ENCODE measurements around the gene GALNT7.
"Not testable (repeated sequence)": the region's sequence is repeated elsewhere in the genome, so short reads cannot be mapped to it uniquely, and the experiment has no call there.

Gene GALNT7

GRCh38 chr4:173192375-173193162 lies 24.0 kb downstream of the GALNT7 start:
- DNase-seq (ENCODE audit: low read depth in 2 of 3, low spot score in 2 of 3): no peak

DNA sequence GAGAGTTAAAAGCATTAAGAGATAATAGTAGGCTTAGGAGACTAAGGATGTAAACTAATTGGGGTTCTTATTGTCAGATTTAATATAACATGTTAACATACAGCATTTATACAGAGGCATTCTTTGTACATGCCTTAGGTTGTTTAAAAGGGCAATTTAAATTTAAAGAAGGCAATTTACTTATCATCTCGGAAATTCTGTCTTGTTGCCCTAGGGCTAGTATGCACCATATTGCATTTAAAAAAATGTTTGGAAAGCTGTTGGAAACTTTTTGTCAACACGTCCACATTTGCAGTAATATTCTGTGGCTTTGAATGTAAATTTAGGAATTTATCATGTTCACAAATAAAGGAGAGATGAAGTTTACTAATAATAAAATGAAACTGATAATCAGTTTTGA lies 25.5 kb downstream of the GALNT7 start:
- no peak for DNase-seq (ENCODE audit: low read depth in 2 of 3, low spot score in 2 of 3)

- no peak for DNase-seq (ENCODE audit: low read depth in 2 of 3, low spot score in 2 of 3)
Observed at GRCh38 chr4:173195109-173195508, 26.5 kb downstream of the GALNT7 start.

- no peak for DNase-seq (ENCODE audit: low read depth in 2 of 3, low spot score in 2 of 3)
Observed at GRCh38 chr4:173199553-173199952, 30.9 kb downstream of the GALNT7 start.

DNA sequence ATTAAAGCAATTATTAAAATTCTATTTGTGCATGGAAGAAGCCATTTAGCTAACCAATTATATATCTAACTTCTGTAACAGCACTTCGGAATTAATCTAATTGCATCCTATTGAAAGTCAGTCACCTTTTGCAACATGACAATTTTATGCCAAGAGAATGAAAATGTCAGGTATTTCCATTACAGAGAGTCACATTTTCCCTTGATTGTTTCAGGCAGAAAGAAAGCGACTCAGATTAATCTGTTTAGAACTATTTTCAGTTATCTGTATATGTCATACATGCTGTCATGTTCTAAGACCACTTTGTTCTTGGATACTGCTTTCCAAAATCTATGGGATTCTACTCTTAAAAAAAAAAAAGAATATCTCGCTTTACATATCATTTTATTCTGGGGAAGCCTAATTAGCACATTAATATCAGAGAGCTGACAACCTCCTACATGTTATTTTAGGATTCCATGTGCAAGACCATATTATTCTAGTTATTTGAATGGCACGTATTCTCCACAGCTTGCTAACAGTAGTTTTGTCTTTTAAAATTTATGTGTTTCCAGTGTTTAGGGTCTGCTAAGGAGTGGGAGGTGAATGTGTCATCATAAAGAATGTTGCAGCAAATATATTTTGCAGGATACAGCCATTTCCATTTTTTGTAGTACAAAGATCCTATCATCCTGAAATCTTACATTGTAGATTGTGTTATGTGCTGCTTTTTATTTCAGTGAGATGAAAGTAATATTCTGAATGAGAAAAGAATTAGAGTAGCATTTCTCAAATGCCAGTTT lies 31.7 kb downstream of the GALNT7 start:
- no peak for DNase-seq (ENCODE audit: low read depth in 2 of 3, low spot score in 2 of 3)

DNA sequence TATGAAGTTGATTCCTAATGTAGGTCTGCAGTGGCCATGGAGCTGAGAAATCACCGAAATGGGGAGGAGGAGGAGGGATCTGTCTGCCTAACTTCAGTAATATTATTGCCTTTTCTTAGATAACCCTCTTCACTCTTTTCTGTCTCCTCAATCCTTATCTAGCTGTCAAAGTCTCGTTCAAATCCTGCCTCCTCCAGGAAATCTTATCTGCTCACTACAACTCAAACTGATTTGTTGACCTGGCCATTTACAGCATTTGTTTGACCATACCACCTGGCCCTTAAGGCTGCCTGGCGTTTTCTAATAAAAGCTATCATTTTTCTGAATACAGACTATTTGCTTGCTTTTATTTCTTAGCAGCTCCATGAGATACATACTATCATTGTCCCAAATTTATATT lies 33.8 kb downstream of the GALNT7 start:
- no peak for DNase-seq (ENCODE audit: low read depth in 2 of 3, low spot score in 2 of 3)

DNA sequence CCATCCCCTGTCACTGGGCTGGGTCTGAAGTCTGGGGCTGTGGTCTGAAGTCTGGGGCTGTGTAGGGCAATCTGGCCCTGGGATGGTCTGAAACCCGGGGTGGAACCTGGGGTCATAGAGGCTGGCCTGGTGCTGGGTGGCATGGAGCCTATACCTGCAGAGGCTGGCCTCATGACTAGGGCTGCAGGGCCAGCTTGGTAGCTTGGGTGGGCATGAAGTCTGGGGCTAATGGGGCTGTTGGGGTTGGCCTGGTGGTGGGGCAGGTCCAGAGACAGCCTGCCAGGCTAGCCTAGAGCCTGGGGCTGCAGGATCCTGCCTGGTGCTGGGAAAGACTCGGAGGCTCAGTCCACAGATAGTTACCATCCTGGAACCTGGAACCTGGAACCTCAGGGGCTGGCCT lies 37.0 kb downstream of the GALNT7 start:
- no peak for DNase-seq (ENCODE audit: low read depth in 2 of 3, low spot score in 2 of 3)

DNA sequence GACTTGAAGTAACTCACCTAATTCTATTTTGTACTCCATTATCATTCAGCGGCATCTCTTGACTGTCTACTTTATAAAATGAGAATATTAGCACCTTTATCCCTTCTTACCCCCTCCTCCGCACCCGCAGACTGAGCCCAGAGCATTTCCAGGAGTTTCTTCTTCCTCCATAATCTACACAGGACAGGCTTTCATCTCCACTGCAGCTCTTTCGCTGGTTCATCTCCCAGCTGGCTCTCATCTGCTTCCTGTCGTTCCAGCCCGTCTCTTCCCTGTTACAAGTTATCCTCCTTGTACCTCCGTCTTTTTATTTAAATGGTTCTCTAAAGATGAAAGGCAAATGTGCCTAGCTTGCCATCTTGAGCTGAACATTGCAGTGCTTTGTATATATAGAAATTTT lies 39.8 kb downstream of the GALNT7 start:
- DNase-seq (ENCODE audit: low read depth in 2 of 3, low spot score in 2 of 3): no peak

DNA sequence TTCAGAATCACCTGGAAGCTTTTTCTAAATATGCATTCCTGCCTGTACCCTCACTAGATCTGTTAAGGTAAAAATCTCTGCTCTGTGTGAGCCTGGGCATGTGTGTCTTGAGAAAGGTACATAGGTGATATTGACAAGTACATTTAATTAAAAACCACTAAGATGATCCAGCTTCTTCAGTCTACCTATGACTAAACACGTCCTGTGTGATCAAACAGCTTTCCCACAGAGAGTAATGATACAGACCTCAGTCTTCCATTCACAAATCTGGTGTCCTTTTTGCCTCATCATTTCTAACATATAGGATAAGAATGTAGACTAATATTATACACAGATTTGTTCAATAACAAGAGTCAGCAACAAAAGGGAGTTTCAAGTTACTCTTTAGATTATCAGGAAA lies 42.6 kb downstream of the GALNT7 start:
- no peak for DNase-seq (ENCODE audit: low read depth in 2 of 3, low spot score in 2 of 3)

DNA sequence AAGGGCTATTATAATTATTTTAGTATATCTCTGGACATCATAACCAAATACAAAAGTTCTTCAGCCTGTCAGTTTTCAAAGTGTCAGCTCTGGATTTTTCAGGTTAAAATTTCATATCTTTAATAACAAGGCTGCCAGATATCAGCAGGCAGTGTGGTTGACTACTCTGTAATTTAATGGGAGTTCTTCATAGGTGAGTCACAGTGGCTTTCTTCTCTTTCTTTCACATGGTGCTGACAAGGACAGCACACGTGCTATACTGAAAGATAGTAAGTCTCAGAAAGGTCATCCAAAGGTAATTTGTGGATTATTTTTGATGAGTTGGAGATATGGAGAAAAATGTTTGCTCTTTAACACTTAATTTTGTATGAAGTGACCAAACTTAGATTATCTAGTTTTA lies 43.2 kb downstream of the GALNT7 start:
- DNase-seq (ENCODE audit: low read depth in 2 of 3, low spot score in 2 of 3): no peak

- DNase-seq (ENCODE audit: low read depth in 2 of 3, low spot score in 2 of 3): no peak
Observed at GRCh38 chr4:173212379-173212778, 43.8 kb downstream of the GALNT7 start.

DNA sequence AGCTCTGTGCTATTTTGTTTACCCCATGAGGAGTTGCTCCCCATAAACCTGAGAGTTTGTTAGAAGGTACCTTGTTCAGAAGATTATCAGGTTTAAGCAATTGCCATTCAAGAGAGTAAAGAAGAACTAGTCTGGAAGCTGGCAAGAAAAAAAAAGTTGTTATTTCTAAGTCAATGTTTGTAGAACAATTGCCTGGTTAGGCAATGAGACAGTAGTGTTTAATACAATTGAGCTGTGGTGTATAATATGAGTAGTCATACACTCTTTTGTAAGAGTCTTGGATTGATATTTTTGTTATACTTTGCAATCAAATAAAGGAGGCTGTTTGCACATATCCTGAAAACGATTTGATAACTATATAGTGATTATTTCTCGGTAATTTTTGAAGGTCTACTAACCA lies 44.7 kb downstream of the GALNT7 start:
- no peak for DNase-seq (ENCODE audit: low read depth in 2 of 3, low spot score in 2 of 3)

- no peak for DNase-seq (ENCODE audit: low read depth in 2 of 3, low spot score in 2 of 3)
Observed at GRCh38 chr4:173214231-173214630, 45.6 kb downstream of the GALNT7 start.

DNA sequence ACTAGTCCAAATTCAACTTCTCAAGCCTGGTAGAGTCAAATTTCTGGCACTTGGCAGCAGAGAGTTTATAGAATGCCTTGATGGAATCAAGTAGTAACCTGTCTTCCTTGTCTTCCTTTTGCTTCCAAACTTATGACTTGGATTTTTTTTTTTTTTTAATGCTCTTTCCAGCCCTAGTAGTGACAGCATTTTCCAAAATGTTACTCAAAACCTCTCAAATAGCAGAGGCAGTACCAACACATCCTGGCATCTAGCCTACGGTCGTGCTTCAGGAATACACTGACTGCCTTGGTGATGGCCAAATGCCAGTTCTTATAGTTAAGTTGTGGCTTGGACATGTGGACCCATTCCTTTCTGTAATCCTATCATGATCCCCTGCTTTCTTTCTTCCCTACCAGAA lies 46.0 kb downstream of the GALNT7 start:
- no peak for DNase-seq (ENCODE audit: low read depth in 2 of 3, low spot score in 2 of 3)

DNA sequence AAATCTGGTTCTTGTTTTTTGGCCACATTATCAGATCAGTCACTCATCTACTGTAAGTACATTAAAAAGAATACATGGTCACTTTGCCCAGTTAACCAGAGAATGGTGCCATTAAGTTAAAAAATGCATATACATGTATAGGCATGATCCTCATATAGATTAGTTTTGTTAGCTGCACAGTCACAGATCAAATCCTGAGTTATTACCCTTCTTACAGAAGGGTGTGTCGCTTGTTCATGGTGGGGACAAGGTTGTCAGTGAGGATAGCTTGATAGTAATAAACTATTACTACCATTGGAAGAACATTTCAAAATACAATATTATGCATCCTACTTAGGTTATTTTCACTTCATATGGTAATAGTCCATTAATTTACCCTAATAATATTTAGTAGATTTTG lies 48.5 kb downstream of the GALNT7 start:
- no peak for DNase-seq (ENCODE audit: low read depth in 2 of 3, low spot score in 2 of 3)

GRCh38 chr4:173217727-173218126 lies 49.1 kb downstream of the GALNT7 start:
- no peak for DNase-seq (ENCODE audit: low read depth in 2 of 3, low spot score in 2 of 3)

DNA sequence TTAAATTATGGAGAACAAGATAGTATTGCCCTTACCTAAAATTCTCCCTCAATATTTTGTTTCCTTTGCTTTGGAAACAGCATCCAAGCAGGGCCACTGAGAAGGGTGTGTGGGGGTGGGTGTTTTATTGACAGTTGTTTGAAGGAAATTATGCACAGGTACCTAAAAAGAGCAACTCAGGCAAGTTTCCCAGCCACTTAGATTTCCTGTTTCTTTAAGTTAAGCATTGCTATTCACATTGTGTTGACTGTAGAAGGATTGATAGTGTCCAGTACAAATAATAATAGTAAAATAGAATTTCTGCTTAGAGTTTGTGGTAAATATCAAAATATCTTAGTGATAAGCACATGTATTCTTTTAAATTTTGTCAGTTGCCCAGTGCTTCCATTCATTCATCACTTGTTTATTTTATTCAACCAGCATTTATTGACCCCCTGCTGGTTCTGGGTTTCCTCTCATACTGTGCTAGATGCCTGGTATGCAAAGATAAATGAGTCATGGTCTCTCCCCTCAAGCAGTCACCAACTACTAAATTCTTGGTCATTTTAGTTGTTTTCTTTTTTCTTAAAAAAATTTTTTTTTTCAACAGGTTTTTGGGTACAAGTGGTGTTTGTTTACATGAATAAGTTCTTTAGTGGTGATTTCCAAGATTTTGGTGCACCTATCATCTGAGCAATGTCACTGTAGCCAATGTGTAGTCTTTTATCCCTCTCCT lies 50.0 kb downstream of the GALNT7 start:
- DNase-seq (ENCODE audit: low read depth in 2 of 3, low spot score in 2 of 3): no peak

- DNase-seq (ENCODE audit: low read depth in 2 of 3, low spot score in 2 of 3): not testable (repeated sequence)
Observed at GRCh38 chr4:173219126-173219437, 50.5 kb downstream of the GALNT7 start.

DNA sequence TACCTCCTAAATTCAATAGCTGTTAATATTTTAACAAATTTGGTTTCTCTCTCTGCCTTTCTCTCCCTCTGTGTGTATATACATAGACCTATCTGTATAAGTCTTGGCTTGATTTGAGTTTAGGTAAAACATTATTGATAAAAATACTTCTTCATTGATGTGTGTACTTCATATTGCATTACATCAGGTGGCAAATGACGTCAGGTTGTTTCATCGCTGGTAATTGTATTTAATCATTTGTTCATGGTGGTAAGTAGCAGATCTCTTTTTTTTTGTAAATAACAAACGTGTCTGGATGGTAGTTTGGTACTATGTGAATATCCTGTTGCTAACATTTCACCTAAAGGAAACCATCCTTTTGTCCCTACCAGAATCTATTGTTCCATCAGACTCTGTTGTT lies 55.1 kb downstream of the GALNT7 start:
- DNase-seq (ENCODE audit: low read depth in 2 of 3, low spot score in 2 of 3): no peak

GRCh38 chr4:173226401-173226888 lies 57.8 kb downstream of the GALNT7 start:
- no peak for DNase-seq (ENCODE audit: low read depth in 2 of 3, low spot score in 2 of 3)

DNA sequence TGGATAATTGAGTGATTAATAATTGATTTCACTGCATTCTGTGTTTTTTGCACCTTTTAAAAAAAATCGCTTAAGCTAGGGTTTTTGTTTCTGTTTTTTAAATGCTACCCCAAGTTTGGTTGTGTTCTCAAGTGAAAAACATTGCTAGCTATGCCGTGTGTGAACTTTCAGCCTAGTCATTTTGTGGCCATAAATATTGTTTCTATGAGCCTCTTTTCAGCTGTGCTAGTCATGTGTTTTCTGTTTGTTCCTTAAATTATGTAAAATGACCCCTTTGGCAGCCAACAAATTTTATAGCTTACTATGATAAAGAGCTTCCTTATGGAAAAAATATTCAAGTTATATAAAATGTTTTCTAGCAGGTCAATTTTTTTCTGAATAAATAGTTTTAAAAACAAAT lies 59.1 kb downstream of the GALNT7 start:
- DNase-seq (ENCODE audit: low read depth in 2 of 3, low spot score in 2 of 3): no peak

DNA sequence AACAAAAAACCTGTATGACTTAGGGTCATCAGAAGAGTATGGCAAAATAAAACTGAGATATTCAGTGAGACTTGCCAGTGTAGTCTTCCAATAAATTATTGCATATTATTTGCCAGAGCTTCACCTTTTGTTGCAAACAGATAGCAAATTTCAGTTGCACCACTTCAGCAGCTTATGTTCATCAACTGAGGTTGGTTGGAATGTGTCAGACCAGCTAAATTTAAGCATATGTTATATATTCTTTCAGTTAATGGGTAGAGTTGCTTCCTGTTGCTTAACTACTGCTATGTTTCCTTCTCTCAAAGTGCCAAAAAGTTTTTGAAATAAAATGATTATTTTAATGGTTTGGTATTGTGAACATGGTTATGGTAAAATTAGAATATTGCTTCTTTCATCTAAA lies 61.5 kb downstream of the GALNT7 start:
- DNase-seq (ENCODE audit: low read depth in 2 of 3, low spot score in 2 of 3): no peak

Data from activated CD8-positive, alpha-beta memory T cell treated with anti-CD3 and anti-CD28 coated beads for 48 hours (primary cell).